ENCODE results near the gene PPP1R17.

DNA sequence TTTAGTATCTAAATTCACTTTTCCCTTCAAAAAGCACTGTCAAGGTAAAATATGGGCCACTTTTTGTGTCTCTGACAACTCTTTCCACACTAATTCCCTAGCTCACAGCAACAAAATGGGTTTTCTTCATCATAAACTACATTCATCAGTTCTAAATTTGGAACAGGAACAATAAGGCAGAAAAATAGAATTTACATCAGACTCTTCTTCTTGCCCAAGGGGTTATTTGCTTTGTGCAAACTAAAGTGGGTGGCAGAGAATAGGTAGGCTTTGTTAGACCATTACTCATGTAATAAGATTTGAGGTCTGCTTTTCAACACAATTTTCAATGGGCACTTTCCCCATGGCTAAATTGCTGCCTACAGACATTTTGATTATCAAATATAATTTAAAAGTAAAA, 17.6 kb upstream of the PPP1R17 start:
- TF ChIP-seq, protein P1, sequence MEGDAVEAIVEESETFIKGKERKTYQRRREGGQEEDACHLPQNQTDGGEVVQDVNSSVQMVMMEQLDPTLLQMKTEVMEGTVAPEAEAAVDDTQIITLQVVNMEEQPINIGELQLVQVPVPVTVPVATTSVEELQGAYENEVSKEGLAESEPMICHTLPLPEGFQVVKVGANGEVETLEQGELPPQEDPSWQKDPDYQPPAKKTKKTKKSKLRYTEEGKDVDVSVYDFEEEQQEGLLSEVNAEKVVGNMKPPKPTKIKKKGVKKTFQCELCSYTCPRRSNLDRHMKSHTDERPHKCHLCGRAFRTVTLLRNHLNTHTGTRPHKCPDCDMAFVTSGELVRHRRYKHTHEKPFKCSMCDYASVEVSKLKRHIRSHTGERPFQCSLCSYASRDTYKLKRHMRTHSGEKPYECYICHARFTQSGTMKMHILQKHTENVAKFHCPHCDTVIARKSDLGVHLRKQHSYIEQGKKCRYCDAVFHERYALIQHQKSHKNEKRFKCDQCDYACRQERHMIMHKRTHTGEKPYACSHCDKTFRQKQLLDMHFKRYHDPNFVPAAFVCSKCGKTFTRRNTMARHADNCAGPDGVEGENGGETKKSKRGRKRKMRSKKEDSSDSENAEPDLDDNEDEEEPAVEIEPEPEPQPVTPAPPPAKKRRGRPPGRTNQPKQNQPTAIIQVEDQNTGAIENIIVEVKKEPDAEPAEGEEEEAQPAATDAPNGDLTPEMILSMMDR (IDR thresholded peaks at IDR 0.05) = no peak
- TF ChIP-seq EP300 (IDR thresholded peaks at IDR 0.05) = no peak
- no peak for TF ChIP-seq POLR2A (IDR thresholded peaks at IDR 0.05)

Data from upper lobe of left lung (tissue), 4 donors.